Neural progenitor cell (in vitro differentiated cells): ENCODE data around the gene MYO10.

ENCODE experiments used
- EZH2 ChIP-seq: fragments of 200-600 bp; sonication (generic); IDR thresholded peaks from 2 replicates; pipeline ENCODE4 v1.6.1; 2017; ENCODE audit warnings: antibody characterized with exemption, mild to moderate bottlenecking, moderate library complexity
- EZH2phosphoT487 ChIP-seq: fragments of 200-600 bp; sonication (generic); IDR thresholded peaks from 2 replicates; pipeline ENCODE4 v1.6.1; 2017; ENCODE audit warnings: antibody characterized with exemption
- TF ChIP-seq, protein P1 (sequence below): fragments of 200-600 bp; sonication (generic); IDR thresholded peaks from 2 replicates; pipeline ENCODE4 v1.5.1; 2017; ENCODE audit warnings: antibody characterized with exemption, mild to moderate bottlenecking

DNA sequence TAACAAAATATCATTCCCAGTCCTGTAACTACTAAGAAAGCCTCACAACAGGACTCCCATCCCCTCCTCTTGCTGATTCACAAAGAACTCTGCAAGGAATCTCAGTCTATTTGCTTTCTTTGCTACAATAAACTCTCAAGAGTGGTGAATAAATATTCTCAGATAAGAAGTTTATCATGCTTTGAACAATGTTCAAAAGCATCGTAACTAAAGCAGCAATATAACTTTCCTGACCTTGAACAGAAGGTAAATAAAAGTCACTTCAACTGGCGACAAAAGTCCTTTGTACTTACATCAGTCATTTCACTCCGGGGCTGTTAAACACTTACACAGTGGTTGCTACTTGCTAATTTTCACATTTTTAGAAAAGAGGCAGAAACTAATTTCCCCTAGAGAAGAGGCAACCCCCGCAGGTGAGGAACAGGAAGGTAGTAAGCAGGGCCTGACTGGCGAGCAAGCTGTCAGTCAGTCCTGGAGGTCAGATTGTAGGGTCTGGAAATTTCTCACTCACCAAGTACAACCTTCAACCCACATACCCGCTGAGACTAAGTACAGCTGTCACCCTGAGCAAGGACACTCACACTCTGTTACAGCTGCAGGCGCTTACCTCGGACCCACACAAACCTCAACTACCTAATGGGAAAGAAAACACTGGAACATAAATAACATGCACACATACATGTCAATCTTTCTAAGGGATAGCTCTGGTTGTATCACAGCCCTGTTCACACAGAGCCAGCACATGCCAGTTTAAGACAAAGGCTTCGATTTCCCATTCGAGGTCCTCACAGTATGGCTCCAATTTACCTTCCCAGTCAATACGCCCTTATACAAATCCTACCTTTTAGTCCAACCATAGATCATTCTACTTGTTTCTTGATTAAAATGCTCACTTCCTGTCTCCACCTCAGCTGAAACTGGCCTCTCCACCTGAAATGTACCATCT lies 214.7 kb downstream of the MYO10 start:
- TF ChIP-seq, protein P1, sequence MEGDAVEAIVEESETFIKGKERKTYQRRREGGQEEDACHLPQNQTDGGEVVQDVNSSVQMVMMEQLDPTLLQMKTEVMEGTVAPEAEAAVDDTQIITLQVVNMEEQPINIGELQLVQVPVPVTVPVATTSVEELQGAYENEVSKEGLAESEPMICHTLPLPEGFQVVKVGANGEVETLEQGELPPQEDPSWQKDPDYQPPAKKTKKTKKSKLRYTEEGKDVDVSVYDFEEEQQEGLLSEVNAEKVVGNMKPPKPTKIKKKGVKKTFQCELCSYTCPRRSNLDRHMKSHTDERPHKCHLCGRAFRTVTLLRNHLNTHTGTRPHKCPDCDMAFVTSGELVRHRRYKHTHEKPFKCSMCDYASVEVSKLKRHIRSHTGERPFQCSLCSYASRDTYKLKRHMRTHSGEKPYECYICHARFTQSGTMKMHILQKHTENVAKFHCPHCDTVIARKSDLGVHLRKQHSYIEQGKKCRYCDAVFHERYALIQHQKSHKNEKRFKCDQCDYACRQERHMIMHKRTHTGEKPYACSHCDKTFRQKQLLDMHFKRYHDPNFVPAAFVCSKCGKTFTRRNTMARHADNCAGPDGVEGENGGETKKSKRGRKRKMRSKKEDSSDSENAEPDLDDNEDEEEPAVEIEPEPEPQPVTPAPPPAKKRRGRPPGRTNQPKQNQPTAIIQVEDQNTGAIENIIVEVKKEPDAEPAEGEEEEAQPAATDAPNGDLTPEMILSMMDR = no peak
- TF ChIP-seq EZH2 (no peak), EZH2phosphoT487 (no peak)
